ENCODE results near the gene TNNC2. TPM values are rescaled to one million over a fixed set of nuclear protein-coding genes. Genes with fewer than 3 reads are reported as not detected.

Gene TNNC2
- total and polyA plus RNA-seq, 2 experiments from 2014 or later: 0.83 TPM; not detected in 1

DNA sequence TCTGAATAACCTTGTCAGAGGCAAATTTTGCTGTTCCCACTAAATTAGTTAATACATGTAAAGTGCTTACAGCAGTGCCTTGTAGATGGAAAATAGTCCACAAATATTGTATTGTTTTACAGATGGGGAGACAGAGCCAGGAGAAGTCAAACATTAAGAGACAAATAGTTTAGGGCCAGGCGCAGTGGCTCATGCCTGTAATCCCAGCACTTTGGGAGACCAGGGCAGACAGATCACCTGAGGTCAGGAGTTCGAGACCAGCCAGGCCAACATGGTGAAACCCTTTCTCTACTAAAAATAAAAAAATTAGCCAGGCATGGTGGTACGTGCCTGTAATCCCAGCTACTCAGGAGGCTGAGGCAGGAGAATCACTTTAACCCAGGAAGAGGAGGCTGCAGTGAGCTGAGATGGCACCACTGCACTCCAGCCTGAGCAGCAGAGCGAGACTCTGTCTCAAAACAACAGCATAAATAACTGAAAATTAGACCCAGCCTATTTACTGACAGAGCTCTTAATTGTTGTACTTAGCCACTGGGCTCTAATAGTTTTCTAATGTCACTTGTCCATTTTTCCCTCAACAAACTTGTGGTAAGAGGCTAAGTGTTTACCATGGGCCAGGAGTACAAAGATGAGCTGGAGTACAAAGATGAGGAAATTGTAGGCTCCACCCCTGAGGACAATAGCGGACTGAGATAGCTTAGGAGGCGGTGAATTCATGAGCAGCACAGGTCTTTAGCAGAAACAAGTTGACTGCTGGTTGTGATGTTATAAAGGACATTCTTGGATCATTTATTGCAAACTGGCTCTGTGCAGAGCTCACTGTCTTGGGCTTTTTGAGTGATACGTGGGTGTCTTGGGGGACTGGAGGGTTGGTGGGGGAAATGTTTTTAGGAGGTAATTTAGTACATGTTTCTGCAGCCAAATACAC, 36.7 kb upstream of the TNNC2 start:
- in situ Hi-C loops (cut with MboI): no loop called here
- H3K4me3 ChIP-seq: no peak overlapping the region
- H3F3A ChIP-seq (ENCODE audit: insufficient read depth): peaks cover 14% of the 10 kb centered on the region; the same call in 1 of the 2 replicates
- WGBS, 2 experiments (ENCODE audit: low coverage in 1 of 2, low lambda C conversion rate in 2 of 2, missing lambda C conversion rate in 2 of 2): 67 to 70% methylated on average over 7 of the region's 7 CpGs
- H3K79me2 ChIP-seq (ENCODE audit: insufficient read depth): 0 out of 2 replicates have a peak, but pooled peaks cover 2% of the 10 kb centered on the region
- no peak overlapping the region for H2AFZ ChIP-seq
- no peaks in the 10 kb centered on the region for H3K9me2 ChIP-seq (ENCODE audit: insufficient read depth)
- H4K20me1 ChIP-seq (ENCODE audit: insufficient read depth): no peaks in the 10 kb centered on the region
- no peak overlapping the region for H3K9ac ChIP-seq
- H3K4me2 ChIP-seq (ENCODE audit: unreplicated experiment): no peak overlapping the region
- H3K4me1 ChIP-seq (ENCODE audit: insufficient read depth): peaks cover 19% of the 10 kb centered on the region
- no peaks in the 10 kb centered on the region for H3K9me3 ChIP-seq (ENCODE audit: low read depth)
- no peaks in the 10 kb centered on the region for H3K36me3 ChIP-seq (ENCODE audit: low read depth)
- H3K27me3 ChIP-seq (replicated peaks; ENCODE audit: insufficient read depth): no peaks in the 10 kb centered on the region
- no peak overlapping the region for H3K27ac ChIP-seq
- DNase-seq: no peak
- TF ChIP-seq EZH2 (IDR thresholded peaks at IDR 0.05; ENCODE audit: insufficient read depth, poor library complexity, severe bottlenecking): no peak
- no peak for TF ChIP-seq EZH2phosphoT487 (IDR thresholded peaks at IDR 0.05; ENCODE audit: insufficient read depth, low read depth)

DNA sequence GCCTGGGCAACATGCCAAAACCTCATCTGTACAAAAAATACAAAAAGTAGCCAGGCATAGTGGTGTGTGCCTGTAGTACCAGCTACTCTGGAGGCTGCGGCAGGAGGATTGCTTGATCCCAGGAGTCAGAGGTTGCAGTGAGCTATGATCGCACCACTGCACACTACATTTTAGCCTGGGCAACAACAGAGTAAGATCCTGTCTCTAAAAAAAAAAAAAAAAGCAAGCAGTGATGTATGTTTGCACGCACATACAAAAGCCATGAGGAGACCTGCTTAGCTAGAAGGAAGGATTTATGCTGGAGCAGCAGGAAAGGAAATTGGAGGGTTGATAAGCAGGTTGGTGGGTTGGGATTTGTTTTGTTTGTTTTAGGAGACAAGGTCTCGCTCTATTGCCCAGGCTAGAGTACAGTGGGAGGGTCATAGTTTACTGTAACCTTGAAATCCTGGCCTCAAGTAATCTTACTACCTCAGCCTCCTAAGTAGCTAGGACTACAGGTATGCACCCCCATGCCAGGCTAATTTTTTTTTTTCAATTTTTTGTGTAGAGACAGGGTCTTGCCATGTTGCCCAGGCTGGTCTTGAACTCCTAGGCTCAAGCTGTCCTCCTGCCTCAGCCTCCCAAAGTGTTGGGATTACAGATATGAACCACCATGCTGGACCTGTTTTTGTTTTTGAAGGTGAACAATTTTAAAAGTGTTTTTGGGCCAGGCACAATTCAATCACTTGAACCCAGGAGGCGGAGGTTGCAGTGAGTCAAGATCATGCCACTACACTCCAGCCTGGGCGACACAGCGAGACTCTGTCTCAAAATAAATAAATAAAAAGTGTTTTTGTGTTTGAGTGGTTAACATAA, 34.3 kb upstream of the TNNC2 start:
- no peak for DNase-seq

DNA sequence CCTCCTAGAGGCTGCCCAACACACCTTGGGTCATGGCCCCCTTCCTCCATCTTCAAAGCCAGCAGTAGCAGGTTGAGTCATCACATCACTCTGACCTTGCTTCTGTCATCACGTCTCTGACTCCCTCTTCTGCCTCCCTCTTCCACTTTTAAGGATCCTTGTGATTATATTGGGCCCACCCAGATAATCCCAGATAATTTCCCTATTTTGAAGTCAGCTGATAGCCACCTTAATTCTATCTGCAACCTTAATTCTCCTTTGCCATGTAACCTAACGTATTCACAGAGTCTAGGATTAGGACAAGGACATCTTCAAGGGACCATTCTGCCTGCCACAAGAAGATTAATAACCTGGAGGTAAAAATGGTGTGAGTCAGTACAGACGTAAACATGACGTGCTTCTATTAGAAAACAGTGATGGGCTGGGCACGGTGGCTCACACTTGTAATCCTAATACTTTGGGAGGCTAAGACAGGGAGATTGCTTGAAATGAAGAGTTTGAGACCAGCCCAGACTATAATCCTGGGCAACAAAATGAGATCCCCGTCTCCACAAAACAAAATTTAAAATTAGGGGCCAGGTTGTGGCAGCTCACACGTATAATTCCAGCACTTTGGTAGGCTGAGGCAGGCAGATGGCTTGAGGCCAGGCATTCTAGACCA, 33.6 kb upstream of the TNNC2 start:
- WGBS, 2 experiments (ENCODE audit: low coverage in 1 of 2, low lambda C conversion rate in 2 of 2, missing lambda C conversion rate in 2 of 2): 63 to 75% methylated on average over 7 of the region's 7 CpGs
- Histone ChIP-seq H3K4me2 (ENCODE audit: unreplicated experiment) (no peak overlapping the region), H3F3A (ENCODE audit: insufficient read depth) (no peaks in the 10 kb centered on the region), H4K20me1 (ENCODE audit: insufficient read depth) (no peaks in the 10 kb centered on the region), H3K9me3 (ENCODE audit: low read depth) (no peaks in the 10 kb centered on the region), H3K4me3 (no peak overlapping the region), H3K27me3 (replicated peaks; ENCODE audit: insufficient read depth) (no peaks in the 10 kb centered on the region), H3K4me1 (ENCODE audit: insufficient read depth) (peaks cover 18% of the 10 kb centered on the region; the same call in 1 of the 2 replicates), H3K9me2 (ENCODE audit: insufficient read depth) (no peaks in the 10 kb centered on the region), H3K27ac (no peak overlapping the region), H3K9ac (no peak overlapping the region), H2AFZ (no peak overlapping the region), H3K79me2 (ENCODE audit: insufficient read depth) (peaks cover 24% of the 10 kb centered on the region), H3K36me3 (ENCODE audit: low read depth) (no peaks in the 10 kb centered on the region)
- in situ Hi-C loops (cut with MboI): no loop called here
- no peak for DNase-seq
- TF ChIP-seq EZH2phosphoT487 (IDR thresholded peaks at IDR 0.05; ENCODE audit: insufficient read depth, low read depth) (no peak), EZH2 (IDR thresholded peaks at IDR 0.05; ENCODE audit: insufficient read depth, poor library complexity, severe bottlenecking) (no peak)

More for the DNA sequence above, 34.3 kb upstream of the TNNC2 start:
- WGBS, 2 experiments (ENCODE audit: low coverage in 1 of 2, low lambda C conversion rate in 2 of 2, missing lambda C conversion rate in 2 of 2): 94 to 95% methylated on average over 6 to 7 of the region's 7 CpGs
- Histone ChIP-seq H3K9me2 (ENCODE audit: insufficient read depth) (no peaks in the 10 kb centered on the region), H2AFZ (no peak overlapping the region), H3K9ac (no peak overlapping the region), H3K27ac (no peak overlapping the region), H3K9me3 (ENCODE audit: low read depth) (no peaks in the 10 kb centered on the region), H3K27me3 (replicated peaks; ENCODE audit: insufficient read depth) (no peaks in the 10 kb centered on the region), H3K4me3 (no peak overlapping the region), H3K36me3 (ENCODE audit: low read depth) (no peaks in the 10 kb centered on the region), H4K20me1 (ENCODE audit: insufficient read depth) (no peaks in the 10 kb centered on the region), H3K4me1 (ENCODE audit: insufficient read depth) (peaks cover 11% of the 10 kb centered on the region; the same call in 1 of the 2 replicates), H3K79me2 (ENCODE audit: insufficient read depth) (peaks cover 16% of the 10 kb centered on the region), H3F3A (ENCODE audit: insufficient read depth) (no peaks in the 10 kb centered on the region), H3K4me2 (ENCODE audit: unreplicated experiment) (no peak overlapping the region)
- TF ChIP-seq EZH2phosphoT487 (IDR thresholded peaks at IDR 0.05; ENCODE audit: insufficient read depth, low read depth) (no peak), EZH2 (IDR thresholded peaks at IDR 0.05; ENCODE audit: insufficient read depth, poor library complexity, severe bottlenecking) (no peak)
- in situ Hi-C loops (cut with MboI): no loop called here

DNA sequence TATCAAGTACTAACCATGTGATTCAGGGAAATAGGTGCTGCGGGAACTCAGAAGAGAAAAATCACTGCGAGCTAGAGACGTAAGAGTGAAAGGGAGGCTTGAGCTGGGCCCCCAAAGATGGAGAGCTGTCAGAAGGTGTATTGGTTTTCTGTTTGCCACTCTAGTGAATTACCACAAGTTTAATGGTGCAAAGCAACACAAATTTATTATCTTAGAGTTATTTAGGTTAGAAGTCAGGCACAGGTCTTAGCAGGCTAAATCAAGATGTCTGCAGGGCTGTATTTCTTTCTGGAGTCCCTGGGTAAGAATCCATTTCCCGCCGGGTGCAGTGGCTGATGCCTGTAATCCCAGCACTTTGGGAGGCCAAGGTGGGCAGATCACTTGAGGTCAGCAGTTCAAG, 32.8 kb upstream of the TNNC2 start:
- H3K36me3 ChIP-seq (ENCODE audit: low read depth): no peaks in the 10 kb centered on the region
- no peak overlapping the region for H2AFZ ChIP-seq
- H3K4me2 ChIP-seq (ENCODE audit: unreplicated experiment): no peak overlapping the region
- H3K27ac ChIP-seq: no peak overlapping the region
- no peak overlapping the region for H3K9ac ChIP-seq
- no peak for TF ChIP-seq EZH2 (IDR thresholded peaks at IDR 0.05; ENCODE audit: insufficient read depth, poor library complexity, severe bottlenecking)
- TF ChIP-seq EZH2phosphoT487 (IDR thresholded peaks at IDR 0.05; ENCODE audit: insufficient read depth, low read depth): no peak
- in situ Hi-C loops (cut with MboI): no loop called here
- H3K4me1 ChIP-seq (ENCODE audit: insufficient read depth): peaks cover 18% of the 10 kb centered on the region; the same call in 1 of the 2 replicates
- H3K79me2 ChIP-seq (ENCODE audit: insufficient read depth): peaks cover 31% of the 10 kb centered on the region
- no peaks in the 10 kb centered on the region for H3F3A ChIP-seq (ENCODE audit: insufficient read depth)
- WGBS, 2 experiments (ENCODE audit: low coverage in 1 of 2, low lambda C conversion rate in 2 of 2, missing lambda C conversion rate in 2 of 2): 97 to 100% methylated on average over 5 of the region's 5 CpGs
- no peak for DNase-seq
- H3K9me2 ChIP-seq (ENCODE audit: insufficient read depth): no peaks in the 10 kb centered on the region
- no peaks in the 10 kb centered on the region for H3K27me3 ChIP-seq (replicated peaks; ENCODE audit: insufficient read depth)
- H4K20me1 ChIP-seq (ENCODE audit: insufficient read depth): no peaks in the 10 kb centered on the region
- no peak overlapping the region for H3K4me3 ChIP-seq
- H3K9me3 ChIP-seq (ENCODE audit: low read depth): no peaks in the 10 kb centered on the region

All from GM23248 (cell line).